ENCODE results near the gene WIZ.

GRCh38 chr19:15475611-15476010, 25.9 kb upstream of the WIZ start:
- TF ChIP-seq POLR2AphosphoS5 (IDR thresholded peaks at IDR 0.05; ENCODE audit: low read depth, low read length) (no peak), POLR2A (IDR thresholded peaks at IDR 0.05; ENCODE audit: low read depth, low read length) (no peak)
